Liver (tissue), 3 donors: Measurements from ENCODE around the gene MYO1F.

Source experiments
- ATF3 ChIP-seq: IDR thresholded peaks from 2 replicates; pipeline ENCODE4 v1.6.1; 2016; ENCODE audit warnings: antibody characterized with exemption
- CTCF ChIP-seq: fragments of 150-350 bp; IDR thresholded peaks from 2 replicates; pipeline ENCODE4 v1.5.1; 2017; ENCODE audit warnings: improper control_type of control experiment, low read depth, low read length; ENCODE audit not compliant: missing input control
- MAX ChIP-seq: IDR thresholded peaks from 2 replicates; pipeline ENCODE4 v1.6.1; 2016; ENCODE audit warnings: antibody characterized with exemption
- RAD21 ChIP-seq, 2 donors: IDR thresholded peaks; 2 replicates each; pipeline ENCODE4 v1.6.1; 2016; ENCODE audit warnings: antibody characterized with exemption in 2 of 2, mild to moderate bottlenecking in 2 of 2
- donor health status: healthy.
- donor health status: healthy.

- TF ChIP-seq ATF3 (no peak), CTCF (no peak), RAD21 (IDR thresholded peaks at IDR 0.05) (no peak), MAX (no peak)
Measured at GRCh38 chr19:8552810-8553209, 24.4 kb downstream of the MYO1F start.
